ENCODE results near the gene ARID1B.

Gene ARID1B

DNA sequence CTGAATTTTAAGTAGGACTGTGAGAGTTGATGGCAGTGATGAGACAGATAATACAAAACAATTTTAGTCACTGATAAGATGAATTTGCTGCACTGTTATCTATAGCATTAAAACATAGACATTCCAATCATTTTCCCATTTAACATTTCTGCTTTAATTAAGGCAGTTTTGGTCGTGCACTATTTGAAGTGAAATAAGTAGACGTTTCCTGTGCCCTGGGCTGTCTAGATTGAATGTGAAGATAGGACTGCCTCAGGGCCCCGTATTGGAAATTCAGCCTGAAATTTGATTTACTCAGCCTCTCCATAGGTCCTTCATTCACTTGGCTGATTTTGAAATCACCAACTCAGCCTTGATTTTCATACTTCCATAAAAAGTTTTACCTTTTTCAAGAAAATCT is 48.3 kb downstream of the ARID1B start:
- DNase-seq (ENCODE audit: low read depth in 2 of 2), result no peak

DNA sequence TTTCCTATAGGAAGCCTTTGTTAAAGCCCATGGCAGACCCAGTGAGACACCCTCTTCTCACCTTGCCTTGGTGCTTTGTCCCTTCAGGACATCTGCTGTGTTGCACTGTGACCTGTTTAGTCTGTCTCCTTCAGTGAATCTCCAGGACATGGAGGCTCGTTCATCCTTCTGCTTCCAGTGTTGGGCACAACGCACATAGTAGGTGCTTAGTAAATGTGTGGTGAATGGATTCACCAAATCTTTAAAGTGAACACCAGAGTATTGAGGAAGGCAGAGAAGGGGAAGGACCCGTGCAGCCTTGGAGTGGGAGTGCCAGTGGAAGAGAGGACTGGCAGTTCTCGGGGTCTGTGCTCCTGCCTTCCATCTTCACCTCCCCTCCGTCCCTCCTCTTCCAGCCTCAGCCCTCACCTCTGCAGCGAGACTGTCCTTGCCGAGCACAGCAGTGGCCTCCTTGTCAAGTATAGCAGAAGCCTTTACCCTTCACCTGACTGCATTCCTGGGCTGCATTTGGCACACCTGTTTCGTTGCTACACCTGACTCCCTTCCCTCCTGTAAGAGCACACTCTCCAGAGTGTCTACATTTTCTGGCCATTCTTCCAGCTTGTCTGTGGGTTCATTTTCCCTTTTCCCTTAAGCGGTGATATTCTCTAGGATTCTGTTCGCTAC is 49.2 kb downstream of the ARID1B start:
- no peak for DNase-seq (ENCODE audit: low read depth in 2 of 2)

DNA sequence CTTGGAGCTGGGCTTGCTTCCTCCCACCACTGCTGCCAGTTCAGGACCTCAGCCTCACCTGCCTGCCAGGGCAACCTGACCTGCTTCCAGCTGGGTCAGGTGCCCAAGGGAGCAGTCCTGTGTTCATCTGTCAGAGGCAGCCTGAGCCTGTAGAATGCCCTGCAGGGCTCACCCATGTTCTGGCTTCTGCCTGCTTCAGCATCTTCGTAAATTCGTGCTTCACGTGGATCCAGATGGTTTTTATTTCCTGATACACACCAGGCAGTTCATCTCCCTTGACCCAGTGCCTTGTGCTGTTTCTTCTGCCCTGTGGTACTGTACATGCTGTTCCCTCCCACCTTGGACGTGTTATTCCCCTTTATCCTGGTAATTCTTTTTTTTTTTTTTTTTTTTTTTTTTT is 50.2 kb downstream of the ARID1B start:
- DNase-seq (ENCODE audit: low read depth in 2 of 2), result no peak

DNA sequence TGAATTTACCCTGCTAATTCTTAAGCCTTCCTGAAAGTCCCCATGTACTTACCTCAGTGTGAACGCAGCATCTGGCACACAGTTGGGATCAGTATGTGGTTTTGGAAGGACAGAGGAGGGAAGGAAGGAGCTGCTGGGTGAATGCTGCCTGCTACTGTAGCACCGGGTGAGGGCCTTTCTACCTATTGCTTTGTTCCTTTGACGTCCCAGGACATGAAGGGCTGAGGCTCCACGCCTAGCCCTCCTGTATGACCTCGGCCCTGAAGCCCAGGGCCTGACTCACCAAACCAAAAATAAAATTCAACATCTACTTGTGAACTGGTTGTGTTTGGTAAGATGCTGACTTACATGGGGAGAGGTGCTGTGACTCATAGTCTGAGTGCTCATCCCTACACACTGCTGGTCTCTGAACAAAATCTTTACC is 51.1 kb downstream of the ARID1B start:
- DNase-seq (ENCODE audit: low read depth in 2 of 2), result peak in 1 of 2 experiments; percentile 33

DNA sequence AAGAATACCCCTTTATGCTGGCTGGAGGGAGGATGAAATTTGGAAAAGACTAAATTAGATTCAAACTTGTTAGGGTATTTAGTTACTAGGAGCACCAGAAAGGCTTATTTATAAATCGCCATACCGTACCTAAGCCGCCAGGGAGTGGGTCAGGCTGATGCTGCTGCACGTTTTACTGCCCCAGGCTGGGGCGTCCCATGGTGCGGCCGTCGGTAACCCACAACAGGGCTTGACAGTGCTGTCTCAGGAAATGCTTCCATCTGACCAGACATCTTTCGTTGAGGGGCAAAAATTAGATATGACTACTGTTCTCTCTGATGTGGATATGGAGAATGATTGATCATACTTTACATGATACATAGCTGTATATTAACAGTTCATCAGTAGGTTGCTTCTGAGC is 52.9 kb downstream of the ARID1B start:
- DNase-seq (ENCODE audit: low read depth in 2 of 2), result no peak

DNA sequence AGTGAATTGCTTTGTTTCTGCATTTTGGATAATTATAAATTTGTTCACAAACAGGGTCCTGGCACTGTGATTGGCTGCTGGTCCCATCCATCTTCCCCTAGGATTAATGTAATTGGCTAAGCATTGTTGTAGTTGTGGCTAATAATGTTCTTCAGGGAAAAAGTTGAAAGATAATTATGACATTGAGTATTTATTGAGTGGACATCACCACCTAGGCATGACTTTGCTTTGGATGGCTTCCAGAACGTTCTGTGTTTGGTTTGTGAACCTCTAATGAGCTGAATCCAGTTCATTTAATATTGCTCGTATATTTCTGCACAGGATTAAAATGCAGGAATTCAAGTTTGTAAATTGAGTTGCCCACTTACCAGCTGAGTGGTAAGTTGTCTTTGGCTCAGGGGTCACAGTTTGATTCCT is 55.1 kb downstream of the ARID1B start:
- no peak for DNase-seq (ENCODE audit: low read depth in 2 of 2)

DNA sequence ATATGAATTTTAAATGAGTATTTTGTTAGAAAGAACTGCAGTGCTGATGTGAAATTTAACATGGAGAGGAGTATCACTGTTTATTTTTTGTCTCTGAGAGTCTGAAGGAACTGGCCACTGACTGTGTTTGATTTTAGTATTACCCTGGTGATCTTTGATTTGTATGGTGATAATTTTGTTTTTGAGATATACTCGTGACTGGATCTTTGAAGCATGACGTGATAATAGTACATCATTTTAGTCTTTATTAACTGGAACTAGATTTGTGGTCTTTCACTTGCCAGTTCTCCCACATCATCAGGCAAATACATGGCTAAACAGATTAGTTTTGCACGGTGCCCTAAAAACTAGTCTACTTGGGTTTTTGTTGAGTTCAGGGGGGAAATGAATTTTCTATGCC is 55.5 kb downstream of the ARID1B start:
- no peak for DNase-seq (ENCODE audit: low read depth in 2 of 2)

DNA sequence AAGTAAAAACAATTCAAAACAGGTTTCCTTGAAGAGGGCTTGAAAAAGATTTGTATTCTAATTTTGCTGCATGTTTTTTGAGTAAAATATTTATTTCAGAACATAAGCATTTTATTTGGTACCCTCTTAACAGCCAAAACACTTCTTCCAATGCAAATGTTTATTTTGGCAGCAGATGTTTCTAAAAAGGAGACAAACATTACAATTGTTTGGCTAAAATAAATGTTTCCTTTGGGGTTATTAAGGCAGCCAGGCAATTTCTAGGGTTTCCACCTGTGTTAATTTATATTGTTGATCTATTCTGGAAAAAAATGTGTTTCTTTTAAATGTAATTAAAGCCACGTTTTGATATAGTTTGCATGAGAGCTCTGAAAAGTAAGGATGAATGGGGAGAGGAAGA is 56.6 kb downstream of the ARID1B start:
- DNase-seq (ENCODE audit: low read depth in 2 of 2), result no peak

DNA sequence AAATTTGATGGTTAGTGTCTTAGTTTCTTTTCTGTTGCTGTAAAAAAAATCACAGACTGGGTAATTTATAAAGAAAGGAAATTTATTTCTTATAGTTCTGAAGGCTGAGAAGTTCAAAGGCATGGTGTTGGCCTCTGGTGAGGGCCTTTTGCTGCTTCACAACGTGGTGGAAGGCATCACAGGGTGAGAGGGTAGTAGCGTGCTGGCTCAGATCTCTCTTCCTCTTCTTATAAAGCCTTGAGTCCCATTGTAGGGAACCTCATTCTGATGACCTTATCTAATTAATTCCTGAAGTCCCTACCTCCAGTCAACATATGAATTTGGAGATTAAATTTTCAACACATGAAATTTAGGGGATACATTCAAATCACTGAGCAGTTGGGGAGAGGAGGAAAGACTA is 62.0 kb downstream of the ARID1B start:
- no peak for DNase-seq (ENCODE audit: low read depth in 2 of 2)

DNA sequence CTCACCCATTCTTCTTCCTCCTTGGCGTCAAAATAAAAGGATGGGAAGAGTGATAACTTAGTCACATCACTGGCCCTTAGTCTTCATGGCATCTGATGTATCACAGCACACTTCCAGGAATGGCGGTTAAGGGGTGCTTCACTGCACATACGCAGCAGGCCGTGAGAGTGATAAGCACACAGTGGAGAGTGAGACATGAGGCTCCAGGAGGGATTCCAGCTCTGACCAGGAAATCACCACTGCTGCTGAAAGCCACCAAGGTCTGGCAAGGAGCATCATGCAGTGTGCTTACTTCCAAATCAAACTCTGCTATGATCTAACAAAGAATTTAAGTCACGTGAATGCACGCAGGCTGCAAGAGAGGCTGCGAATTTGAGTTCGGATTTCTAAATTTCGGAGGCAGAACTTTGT is 62.4 kb downstream of the ARID1B start:
- DNase-seq (ENCODE audit: low read depth in 2 of 2), result no peak

DNA sequence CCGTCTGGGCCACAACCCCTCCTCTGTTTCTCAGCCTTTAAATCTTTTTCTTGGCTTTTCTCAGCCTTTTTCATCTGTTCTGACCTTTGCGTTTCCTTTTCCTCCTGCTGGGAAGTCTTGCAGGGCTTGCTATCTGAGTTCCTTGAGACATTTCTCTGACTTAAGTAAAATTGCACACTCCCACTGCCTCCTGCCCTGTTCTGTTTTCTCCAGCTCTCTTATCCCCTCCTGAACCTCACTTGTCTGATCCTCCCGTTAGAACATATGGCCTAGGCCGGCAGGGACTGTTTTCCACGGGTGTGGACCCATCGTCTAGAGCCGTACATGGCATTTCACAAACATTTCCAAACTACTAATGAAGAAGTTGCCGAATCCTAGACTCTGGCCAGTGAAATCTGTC is 63.0 kb downstream of the ARID1B start:
- DNase-seq (ENCODE audit: low read depth in 2 of 2), result no peak

DNA sequence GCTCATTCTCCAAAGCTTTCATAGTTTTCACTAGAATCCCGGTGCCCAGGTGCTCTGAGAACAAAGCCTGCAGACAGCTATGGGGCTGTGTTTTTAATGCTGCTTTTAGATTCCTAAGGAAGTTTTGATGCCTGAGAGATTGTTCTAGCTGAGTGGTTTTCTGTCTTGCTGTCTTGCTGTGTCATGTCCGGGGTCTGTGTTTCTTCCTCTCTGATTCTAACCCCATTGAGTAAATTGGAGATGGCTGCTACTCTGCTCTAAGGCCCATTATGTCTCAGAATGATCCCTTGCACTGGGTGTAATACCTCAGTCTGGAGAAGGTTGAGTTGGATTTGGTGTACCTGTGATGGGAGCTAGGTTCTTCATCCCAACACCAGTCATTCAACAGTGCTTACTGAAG is 63.4 kb downstream of the ARID1B start:
- no peak for DNase-seq (ENCODE audit: low read depth in 2 of 2)

DNA sequence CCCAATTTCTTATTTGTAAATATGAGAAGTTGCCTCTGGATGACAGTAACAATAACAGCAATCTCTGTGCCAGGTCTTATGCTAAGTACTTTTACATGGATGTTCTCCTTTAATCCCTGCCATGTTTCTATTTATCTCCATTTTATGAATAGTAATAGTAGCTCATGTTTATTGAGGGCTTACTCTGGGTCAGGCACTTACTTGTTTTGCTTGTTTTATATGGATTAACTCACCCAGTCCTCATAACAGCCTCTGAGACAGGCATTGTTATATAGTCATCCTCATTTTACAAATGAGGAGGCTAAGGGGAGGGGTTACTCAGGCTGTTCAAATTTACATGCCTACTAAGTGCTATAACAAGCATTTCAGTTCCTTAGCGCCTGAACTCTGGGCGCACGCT is 64.3 kb downstream of the ARID1B start:
- DNase-seq (ENCODE audit: low read depth in 2 of 2), result no peak

DNA sequence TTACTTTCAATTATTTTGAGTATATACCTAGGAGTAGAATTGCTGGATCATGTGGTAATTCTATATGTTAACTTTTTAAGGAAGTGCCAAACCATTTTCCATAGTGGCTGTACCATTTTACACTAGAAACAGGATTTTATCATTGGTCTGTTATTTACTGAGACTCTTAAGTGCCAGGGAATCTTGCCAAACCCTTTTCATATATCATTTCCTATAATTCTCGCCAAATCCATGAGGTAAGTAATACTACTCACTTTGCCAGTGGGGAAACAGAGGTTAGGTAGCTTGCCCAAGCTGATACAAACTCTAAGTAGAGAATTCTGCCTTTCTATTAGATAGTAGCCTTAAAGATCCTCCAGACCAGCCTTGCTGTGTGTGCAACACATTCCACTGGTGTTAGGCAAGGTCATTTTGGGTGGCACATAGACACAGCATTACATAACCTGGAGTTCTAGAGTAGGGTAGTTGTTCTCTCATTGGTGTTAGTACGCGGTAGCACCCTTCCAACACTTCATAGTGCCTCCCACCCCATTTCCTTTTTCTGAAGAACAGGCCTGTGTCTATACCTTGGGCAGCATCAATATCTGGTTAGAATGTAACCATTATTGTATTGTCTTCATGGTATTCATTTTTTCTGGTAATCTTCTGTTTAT is 65.5 kb downstream of the ARID1B start:
- DNase-seq (ENCODE audit: low read depth in 2 of 2), result no peak

DNA sequence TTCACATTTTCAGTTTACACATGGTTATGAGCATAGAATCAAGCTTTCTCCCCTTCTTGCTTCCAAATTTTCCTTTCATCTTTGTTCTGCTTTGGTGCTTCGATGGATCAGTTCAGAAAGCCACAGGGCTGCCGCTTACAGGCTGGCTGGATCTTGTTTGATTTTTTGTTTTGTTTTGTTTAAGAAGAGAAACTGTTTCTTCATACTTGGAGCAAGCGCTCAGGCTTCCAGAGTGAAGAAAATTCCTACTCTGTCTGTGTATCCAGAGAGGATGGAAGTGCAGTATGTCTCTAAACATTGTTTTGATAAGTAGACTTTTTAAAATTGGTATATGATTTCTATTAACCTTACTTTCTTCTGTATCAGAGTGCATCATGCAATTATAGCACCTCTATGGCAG is 66.9 kb downstream of the ARID1B start:
- DNase-seq (ENCODE audit: low read depth in 2 of 2), result no peak

DNA sequence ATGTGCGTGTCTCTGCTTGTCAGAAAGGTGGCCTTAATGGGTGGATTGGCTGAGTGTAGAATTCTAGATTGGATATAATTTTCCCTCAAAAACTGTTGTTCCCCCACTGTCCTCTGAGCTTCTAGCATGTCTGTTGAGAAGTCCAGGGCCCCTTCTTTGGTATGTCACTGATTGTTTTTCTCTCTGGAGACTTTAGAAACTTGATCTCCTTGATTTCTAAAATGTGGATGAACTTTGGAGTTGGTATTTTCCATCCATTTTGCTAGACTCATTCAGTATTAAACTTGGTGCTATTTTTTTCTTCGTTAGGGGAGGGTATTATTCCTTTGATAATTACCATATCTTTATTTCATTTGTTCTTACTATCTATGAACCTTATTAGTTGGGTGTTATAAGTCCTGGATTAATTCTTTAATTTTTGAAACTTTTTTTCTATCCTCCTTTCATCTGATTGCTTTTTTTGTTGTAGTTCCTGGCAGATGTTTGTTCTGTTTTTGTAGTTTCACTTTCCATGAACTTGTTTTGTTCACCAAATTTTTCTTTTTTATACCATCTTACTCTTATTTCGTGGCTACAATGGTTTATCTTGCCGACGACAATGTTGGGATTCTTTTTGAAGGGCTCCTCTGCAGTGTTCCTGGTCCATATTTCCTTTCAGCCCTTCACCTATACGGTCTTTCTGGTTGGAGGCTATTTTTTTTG is 68.4 kb downstream of the ARID1B start:
- DNase-seq (ENCODE audit: low read depth in 2 of 2), result no peak

DNA sequence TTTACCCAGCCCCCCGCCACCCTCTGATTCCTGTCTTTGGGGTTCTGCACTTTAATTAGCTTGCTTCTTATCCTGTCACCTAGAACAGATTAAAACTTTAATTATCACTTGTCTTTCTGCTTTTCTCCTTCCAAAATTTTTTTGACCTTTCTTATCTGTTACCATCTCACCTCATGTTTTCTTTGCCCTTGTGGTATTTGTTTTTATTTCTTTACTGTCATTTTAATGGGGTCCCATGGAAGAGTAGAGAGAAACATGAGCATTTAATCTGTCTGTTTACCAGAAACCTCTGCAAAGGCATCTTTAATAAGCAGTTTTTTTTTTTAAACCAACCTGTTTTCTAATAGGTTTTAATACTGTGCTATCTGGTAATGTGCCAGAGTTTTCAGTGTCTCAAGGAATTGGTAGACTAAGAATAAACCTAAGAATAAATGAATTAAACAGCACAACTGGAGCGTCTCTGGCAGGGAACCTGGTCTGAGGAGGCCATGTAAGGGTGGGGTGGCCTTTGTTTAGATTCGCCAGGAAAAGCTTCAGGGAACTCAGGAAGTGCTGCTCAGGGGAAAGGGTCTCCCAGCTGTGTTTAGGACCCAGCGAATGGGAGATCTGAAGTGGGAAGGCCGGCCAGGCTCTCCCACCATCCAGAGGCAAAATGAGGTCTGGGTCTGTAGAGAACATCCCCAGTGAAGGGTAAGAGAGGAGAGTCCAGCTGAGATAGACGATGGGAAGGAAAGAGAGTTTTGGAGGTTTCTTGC is 69.8 kb downstream of the ARID1B start:
- no peak for DNase-seq (ENCODE audit: low read depth in 2 of 2)

DNA sequence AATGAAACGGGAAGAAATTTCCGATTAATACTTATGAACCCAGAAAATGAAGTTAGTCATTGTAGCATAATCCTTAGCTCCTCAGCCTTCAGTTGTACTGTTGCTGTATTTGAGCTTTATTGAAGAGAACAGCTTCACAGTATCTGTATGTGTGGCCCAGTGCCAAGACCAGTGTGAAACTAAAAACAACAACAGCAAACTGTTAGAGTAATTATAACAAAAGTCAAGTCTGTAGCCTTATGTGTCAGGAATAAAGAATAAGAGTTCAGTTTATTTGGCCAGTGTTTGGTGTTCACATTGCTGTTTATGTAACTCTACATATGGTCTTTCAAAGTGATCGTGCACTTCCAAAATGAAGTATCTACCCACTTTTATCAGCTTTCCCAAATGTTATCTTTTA is 70.9 kb downstream of the ARID1B start:
- no peak for DNase-seq (ENCODE audit: low read depth in 2 of 2)

DNA sequence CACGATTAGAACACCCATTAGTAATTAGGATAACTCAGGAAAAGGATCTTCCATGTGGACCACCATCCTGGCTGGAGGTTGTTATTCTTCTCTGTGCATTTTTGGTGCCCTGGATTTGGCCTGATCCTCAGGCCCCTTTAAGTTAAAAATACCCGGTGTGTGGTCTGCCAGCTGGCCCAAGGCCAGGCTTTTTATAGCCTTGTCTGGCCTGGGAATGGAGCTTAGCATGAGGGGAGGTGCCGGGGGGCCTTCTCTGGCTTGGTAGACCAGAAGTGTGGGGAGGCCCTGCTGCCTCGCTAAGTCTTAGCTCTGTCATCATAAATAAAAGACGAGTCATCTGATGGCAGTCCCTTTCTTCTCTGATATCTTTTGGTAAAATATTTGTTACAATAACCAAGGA is 71.4 kb downstream of the ARID1B start:
- DNase-seq (ENCODE audit: low read depth in 2 of 2), result no peak

DNA sequence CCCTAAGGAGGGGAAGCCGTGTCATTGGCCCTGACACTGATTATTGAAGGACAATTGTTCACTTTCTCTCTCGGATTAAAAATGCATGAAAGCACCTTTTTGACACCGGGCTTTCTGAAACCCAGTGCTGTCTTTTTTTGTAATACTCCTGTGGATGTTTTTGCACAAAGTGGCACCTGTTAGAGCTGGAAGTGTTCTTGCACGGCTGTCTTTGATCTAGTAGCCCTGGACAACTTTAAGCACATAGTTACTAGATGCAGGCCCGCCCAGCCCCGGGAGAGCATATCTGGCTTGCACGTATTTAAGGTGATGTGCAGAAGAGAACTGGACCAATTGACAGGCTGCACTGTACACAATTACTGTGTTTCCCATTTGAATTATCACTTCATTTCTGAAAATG is 72.6 kb downstream of the ARID1B start:
- DNase-seq (ENCODE audit: low read depth in 2 of 2), result no peak

DNA sequence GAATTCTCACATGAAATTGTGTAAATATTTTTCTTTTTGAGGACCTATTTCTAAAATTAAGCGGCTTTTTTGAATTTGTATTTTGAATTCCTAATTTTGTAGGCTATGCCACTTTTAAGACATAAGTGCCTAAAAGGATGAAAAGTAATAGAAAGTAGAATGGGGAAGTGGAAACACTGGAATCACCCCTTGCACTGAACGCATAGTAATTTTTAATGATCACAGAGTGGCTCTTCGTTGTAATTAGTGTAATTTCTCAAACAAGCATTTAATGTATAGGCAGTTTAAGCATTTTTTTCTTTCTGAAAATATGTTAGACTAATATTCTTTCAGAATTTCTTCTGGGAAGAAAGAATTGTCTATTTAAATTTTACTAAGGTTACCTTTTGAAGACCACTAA is 73.2 kb downstream of the ARID1B start:
- no peak for DNase-seq (ENCODE audit: low read depth in 2 of 2)

DNA sequence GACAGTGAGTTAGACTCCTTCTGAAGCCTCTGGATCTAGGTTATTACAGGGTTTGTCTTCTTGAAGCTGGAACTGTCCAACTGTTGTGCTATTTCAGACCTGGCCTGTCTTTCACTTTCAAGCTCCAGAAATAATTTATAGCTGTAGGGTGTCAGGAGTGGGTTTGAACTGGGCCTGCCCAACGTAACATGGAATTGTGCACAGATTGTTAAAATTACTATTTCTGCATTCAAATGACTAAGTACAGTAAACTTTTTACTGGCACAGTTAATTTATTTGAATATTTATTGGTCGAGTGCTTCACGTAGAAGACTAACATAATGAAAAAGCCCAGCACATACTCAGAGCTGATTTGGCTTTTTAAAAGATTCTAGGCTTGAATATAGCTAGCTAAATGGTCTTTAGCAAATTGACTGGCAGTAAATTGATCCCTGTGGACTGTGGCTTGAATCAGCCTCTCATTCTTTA is 74.3 kb downstream of the ARID1B start:
- DNase-seq (ENCODE audit: low read depth in 2 of 2), result no peak
